Fibroblast of mammary gland (primary cell): ENCODE results near the gene METTL22.

Source experiments
- DNase-seq: peaks from one replicate; pipeline ENCODE4 v3.0.0-alpha.2; 2010; ENCODE audit warnings: low read depth
- H3K4me3 ChIP-seq: 2 replicates; pipeline ENCODE4 v1.5.1; 2011; ENCODE audit warnings: low read depth, mild to moderate bottlenecking, low read length, moderate library complexity; ENCODE audit not compliant: control insufficient read depth
- TF ChIP-seq, protein P1 (sequence below): conservative IDR thresholded peaks from 2 replicates; pipeline ENCODE4 v1.5.1; 2011; ENCODE audit warnings: low read depth, low read length, inconsistent platforms; ENCODE audit not compliant: control insufficient read depth, insufficient read depth

Gene METTL22

DNA sequence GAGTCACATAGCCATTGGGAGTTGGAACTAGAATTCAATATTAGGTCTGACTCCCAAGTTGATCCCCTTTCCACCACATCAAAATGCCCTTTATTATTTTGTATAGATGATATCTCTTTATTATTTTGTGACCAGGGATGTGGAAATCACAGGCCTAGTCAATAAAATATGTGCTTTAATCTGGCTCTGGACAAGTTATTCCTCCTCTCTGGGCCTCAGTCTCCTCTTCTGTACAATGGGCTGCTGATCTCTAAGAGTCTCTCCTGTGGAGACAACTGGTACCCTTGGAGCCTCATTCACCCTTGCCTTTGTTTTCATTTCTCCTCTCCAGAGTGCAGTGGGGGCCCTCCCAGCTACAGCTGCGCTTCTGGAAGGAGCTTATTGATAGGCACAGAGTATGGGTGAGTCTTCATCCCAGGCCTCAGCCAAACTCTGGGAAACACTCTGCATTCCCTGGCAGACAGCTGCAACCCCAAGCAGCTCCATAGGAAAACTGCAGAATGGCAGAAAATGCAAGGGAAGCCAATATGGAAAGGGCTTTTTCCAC lies 48.6 kb downstream of the METTL22 start:
- no peak overlapping the region for H3K4me3 ChIP-seq
- DNase-seq, result no peak
- TF ChIP-seq, protein P1, sequence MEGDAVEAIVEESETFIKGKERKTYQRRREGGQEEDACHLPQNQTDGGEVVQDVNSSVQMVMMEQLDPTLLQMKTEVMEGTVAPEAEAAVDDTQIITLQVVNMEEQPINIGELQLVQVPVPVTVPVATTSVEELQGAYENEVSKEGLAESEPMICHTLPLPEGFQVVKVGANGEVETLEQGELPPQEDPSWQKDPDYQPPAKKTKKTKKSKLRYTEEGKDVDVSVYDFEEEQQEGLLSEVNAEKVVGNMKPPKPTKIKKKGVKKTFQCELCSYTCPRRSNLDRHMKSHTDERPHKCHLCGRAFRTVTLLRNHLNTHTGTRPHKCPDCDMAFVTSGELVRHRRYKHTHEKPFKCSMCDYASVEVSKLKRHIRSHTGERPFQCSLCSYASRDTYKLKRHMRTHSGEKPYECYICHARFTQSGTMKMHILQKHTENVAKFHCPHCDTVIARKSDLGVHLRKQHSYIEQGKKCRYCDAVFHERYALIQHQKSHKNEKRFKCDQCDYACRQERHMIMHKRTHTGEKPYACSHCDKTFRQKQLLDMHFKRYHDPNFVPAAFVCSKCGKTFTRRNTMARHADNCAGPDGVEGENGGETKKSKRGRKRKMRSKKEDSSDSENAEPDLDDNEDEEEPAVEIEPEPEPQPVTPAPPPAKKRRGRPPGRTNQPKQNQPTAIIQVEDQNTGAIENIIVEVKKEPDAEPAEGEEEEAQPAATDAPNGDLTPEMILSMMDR, result no peak

DNA sequence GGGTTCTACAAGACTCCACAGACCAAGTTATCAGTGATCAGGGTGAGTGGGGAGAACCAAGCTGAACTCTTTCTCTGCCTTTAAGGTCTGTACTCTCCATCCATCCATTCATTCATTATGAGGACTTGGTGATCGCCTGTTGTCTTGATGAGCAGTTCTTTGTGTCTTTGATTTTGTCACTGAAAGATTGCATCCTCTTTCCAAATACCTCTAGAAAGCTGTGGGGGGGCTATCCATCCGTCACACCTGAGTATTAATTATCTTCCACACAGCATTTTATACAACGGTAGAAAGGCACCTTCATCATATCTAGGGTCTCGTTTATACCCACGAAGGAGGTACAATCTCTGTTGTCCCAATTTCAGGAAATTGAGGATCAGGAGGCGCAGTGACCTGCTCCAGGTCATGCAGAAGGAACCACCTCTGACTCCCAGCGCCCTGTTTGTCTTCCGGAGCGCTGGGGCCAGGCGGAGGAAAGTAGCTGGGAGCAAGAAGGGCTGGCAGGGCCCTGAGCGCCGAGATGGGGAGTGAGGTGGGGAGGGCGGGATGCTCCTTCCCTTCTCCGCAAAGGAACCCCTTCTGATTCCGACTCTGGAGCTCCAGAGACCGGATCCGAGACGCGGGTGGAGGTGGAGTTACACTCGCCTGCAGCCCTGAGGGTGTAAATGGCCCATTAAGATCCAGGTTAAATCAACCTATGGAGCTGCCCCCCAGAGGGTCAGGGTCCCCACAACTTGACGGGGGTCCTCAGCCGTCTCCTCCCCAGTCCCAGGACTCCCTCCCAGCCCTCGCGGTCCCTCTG lies 52.3 kb downstream of the METTL22 start:
- TF ChIP-seq, protein P1, result no peak
- DNase-seq, result no peak
- peak overlapping the region; percentile 48 for H3K4me3 ChIP-seq

DNA sequence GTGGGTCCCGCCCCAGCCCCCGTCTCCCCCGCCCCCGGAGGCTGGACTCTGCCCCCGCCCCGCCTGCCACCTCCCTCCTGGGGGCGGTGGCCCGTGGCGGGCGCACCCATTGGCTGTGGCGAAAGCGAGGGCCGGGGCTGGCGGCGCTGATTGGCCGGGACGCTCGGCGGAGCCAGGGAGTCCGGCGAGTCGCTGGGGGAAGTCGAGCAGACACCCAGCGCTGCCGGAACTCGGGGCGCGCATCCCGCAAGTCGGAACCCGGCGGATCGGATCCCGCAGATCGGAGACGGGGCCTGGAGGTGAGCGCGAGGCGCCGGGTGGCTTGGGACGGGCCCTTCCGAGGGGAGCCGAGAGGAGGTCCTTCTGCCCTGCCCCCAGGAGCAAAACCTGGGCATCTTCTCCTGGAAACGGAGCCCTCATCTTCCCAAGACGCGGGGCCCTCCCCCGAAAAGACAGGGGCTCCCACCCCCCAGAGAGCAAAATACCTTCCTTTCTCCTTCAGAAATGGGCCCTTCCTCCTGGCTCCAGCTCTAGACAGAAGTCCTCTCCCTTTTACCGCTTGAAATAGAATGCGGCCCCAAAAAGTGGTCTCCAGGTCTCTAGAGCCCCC lies 53.0 kb downstream of the METTL22 start, which contains the start of gene ABAT:
Gene ABAT (plus strand): TSS at position 205 of the 610 bp plus-strand sequence. CDS start 61,123 bp downstream, outside the sequence.
- peak; percentile 57 for DNase-seq
- TF ChIP-seq, protein P1, result no peak
- peak within 1 kb of the TSS; percentile 60 for H3K4me3 ChIP-seq

DNA sequence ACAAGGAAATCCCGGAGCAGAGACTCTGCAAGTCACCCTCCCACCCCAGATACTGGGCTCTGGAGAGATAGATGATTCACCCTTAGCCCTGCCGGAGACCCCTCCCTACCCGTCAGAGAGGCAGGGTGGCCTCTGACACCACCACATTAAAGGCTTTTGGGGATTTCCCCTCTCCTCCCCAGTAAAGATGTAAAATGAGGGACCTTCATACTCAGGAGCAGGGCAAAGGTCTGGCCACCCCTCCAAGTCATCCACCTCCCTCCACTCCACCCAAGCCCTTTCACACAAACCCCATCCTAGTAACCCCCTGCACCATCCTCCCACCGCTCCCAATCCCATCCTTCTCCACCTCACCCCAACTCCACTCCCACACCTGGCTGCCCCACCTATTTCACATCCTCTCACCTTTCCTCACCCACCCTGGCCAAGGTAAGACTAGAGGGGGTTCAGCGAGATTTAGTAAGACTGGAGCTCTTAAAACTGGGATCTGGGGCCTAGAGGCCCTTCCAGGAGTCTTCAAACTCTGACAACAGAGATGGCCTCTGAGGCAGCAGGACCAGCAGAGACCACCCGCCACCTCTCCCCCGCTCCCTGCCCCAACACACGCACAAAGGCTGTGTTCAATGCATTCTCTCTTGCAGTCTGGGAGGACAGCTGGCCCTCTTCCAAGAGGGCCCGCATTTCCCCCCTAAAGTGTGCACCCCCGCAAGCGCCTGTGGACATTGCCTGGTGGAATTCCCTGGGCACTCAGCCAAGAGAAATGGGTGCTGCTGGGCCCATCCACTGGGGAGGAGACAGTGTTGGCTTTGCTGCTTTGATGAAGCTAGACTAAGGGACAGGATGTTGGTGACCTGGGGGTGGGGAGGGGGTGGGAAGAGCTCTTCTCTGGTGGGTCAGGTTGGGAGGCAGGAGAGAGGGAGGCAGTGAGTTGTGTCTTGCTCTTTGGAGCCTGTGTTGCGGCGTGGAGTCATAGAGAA lies 54.0 kb downstream of the METTL22 start:
- TF ChIP-seq, protein P1, result no peak
- H3K4me3 ChIP-seq, result peak overlapping the region; percentile 60
- DNase-seq, result no peak

DNA sequence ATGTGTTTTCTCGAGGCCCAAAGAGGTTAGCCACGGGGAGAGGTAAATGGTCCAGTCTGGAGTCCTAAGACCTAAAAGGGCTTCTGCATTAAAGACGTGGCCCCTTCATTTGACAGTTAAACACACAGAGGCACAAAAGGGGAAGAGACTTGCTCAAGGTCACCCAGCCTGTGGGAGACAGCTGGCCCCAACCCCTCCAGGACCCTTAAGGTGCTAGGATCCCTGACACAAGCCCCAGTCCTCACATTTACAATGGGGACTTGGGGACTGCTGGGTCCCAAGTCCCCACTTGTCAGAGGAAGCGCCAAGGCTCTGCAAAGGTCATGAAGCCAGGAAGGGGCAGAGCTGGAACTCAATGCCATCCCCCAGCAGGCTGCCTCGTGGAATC lies 54.7 kb downstream of the METTL22 start:
- DNase-seq, result no peak
- TF ChIP-seq, protein P1, result no peak
- no peak overlapping the region for H3K4me3 ChIP-seq

DNA sequence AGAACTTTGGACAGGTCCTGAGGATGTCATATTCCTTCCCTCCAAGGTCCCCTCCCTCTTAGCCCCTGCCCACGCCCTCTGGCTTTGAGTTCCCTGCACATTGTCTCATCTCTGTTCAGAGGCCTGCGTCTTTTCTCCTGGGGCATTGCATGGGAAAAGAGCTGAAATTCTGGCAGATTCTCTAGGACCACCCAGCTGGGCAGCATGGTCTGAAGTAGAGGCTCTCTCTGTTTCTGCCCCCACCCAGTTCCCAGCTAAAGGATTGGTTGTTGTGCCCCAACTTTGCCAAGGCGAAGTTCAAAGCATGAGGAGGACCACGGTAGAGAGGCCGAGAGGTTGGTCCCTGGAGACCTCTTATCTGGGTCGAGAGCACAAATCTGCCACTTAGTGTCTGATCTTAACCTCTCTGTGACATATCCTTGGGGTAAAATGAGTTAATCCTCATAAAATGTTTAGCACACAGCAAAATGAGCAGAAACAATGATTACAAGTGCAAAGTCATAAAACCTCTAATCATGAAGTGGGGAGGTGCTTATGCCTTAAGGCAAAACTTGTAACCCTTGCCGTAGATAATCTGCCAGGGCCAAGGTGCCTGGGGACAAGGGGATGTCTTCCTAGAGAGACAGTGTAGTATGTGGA lies 55.4 kb downstream of the METTL22 start:
- H3K4me3 ChIP-seq, result no peak overlapping the region
- TF ChIP-seq, protein P1, result no peak
- no peak for DNase-seq
